ENCODE data around the gene MAPK8.

The MAPK8 gene

GRCh38 chr10:48302515-48303476 is 3.7 kb upstream of the MAPK8 start:
- H3K4me2 ChIP-seq (ENCODE audit: insufficient read depth, low read length), result no peak overlapping the region

DNA sequence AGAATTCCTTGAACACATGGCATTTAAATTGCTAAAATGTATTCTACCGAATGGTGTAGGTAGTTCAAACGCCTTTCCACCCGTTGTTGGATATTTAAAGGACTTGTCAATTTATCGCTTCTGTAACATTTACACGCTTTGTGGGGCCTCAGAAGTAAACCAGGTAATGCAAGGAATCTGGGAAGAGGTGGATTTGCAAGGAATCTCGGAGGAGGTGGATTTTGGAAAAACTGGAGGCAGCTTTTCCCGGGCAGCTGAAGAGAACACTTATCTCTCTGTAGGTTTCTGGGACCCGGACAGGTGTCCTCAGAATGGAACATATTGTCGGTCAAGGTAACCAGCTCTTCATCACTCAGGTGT is 592 bp upstream of the MAPK8 start:
- peaks cover 26% of the 10 kb centered on the region; the same call in 1 of the 2 replicates for H4K20me1 ChIP-seq (ENCODE audit: insufficient read depth, low read length)
- peaks cover 41% of the 10 kb centered on the region for H3K79me2 ChIP-seq (ENCODE audit: insufficient read depth, low read length)
- no peaks in the 10 kb centered on the region for H3K9me3 ChIP-seq (ENCODE audit: insufficient read depth, low read length, severe bottlenecking)
- DNase-seq, result no peak
- H3K36me3 ChIP-seq (ENCODE audit: insufficient read depth, low read length), result no peaks in the 10 kb centered on the region
- TF ChIP-seq, protein P1, sequence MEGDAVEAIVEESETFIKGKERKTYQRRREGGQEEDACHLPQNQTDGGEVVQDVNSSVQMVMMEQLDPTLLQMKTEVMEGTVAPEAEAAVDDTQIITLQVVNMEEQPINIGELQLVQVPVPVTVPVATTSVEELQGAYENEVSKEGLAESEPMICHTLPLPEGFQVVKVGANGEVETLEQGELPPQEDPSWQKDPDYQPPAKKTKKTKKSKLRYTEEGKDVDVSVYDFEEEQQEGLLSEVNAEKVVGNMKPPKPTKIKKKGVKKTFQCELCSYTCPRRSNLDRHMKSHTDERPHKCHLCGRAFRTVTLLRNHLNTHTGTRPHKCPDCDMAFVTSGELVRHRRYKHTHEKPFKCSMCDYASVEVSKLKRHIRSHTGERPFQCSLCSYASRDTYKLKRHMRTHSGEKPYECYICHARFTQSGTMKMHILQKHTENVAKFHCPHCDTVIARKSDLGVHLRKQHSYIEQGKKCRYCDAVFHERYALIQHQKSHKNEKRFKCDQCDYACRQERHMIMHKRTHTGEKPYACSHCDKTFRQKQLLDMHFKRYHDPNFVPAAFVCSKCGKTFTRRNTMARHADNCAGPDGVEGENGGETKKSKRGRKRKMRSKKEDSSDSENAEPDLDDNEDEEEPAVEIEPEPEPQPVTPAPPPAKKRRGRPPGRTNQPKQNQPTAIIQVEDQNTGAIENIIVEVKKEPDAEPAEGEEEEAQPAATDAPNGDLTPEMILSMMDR (IDR thresholded peaks at IDR 0.05; ENCODE audit: borderline replicate concordance, extremely low read depth, low read length, poor library complexity, severe bottlenecking), result no peak
- TF ChIP-seq EZH2 (IDR thresholded peaks at IDR 0.05; ENCODE audit: borderline replicate concordance, low read depth, low read length, severe bottlenecking), result no peak
- H3K27ac ChIP-seq (ENCODE audit: low read length), result no peak overlapping the region
- no peak for ATAC-seq (ENCODE audit: insufficient read depth, low read depth)
- peak overlapping the region; percentile 23; the same call in 1 of the 2 replicates for H2AFZ ChIP-seq (ENCODE audit: low read depth, low read length)
- H3K9ac ChIP-seq (ENCODE audit: low read depth, low read length), result peak overlapping the region; percentile 84; the same call in 1 of the 2 replicates
- H3K27me3 ChIP-seq (ENCODE audit: insufficient read depth, low read length, poor library complexity), result no peaks in the 10 kb centered on the region
- peak overlapping the region in 1 of 2 experiments; percentile 92; a peak in 2 of 4 replicates for H3K4me3 ChIP-seq (ENCODE audit: low read depth in 1 of 2, low read length in 2 of 2)
- H3K4me2 ChIP-seq (ENCODE audit: insufficient read depth, low read length), result peak overlapping the region; percentile 70
- peaks cover 41% of the 10 kb centered on the region for H3K4me1 ChIP-seq (ENCODE audit: insufficient read depth, low read length)

More at GRCh38 chr10:48302515-48303476, 3.7 kb upstream of the MAPK8 start:
- DNase-seq, result no peak
- H3K79me2 ChIP-seq (ENCODE audit: insufficient read depth, low read length), result peaks cover 10% of the 10 kb centered on the region
- H4K20me1 ChIP-seq (ENCODE audit: insufficient read depth, low read length), result peaks cover 8% of the 10 kb centered on the region; the same call in 1 of the 2 replicates
- TF ChIP-seq, protein P1 (IDR thresholded peaks at IDR 0.05; ENCODE audit: borderline replicate concordance, extremely low read depth, low read length, poor library complexity, severe bottlenecking), result no peak
- no peak for TF ChIP-seq EZH2 (IDR thresholded peaks at IDR 0.05; ENCODE audit: borderline replicate concordance, low read depth, low read length, severe bottlenecking)
- peaks cover 27% of the 10 kb centered on the region for H3K4me1 ChIP-seq (ENCODE audit: insufficient read depth, low read length)
- H3K4me3 ChIP-seq (ENCODE audit: low read depth in 1 of 2, low read length in 2 of 2), result no peak overlapping the region
- H3K27me3 ChIP-seq (ENCODE audit: insufficient read depth, low read length, poor library complexity), result no peaks in the 10 kb centered on the region
- no peaks in the 10 kb centered on the region for H3K9me3 ChIP-seq (ENCODE audit: insufficient read depth, low read length, severe bottlenecking)
- H3K27ac ChIP-seq (ENCODE audit: low read length), result no peak overlapping the region
- no peak for ATAC-seq (ENCODE audit: insufficient read depth, low read depth)
- H3K36me3 ChIP-seq (ENCODE audit: insufficient read depth, low read length), result no peaks in the 10 kb centered on the region
- H2AFZ ChIP-seq (ENCODE audit: low read depth, low read length), result no peak overlapping the region
- H3K9ac ChIP-seq (ENCODE audit: low read depth, low read length), result no peak overlapping the region

DNA sequence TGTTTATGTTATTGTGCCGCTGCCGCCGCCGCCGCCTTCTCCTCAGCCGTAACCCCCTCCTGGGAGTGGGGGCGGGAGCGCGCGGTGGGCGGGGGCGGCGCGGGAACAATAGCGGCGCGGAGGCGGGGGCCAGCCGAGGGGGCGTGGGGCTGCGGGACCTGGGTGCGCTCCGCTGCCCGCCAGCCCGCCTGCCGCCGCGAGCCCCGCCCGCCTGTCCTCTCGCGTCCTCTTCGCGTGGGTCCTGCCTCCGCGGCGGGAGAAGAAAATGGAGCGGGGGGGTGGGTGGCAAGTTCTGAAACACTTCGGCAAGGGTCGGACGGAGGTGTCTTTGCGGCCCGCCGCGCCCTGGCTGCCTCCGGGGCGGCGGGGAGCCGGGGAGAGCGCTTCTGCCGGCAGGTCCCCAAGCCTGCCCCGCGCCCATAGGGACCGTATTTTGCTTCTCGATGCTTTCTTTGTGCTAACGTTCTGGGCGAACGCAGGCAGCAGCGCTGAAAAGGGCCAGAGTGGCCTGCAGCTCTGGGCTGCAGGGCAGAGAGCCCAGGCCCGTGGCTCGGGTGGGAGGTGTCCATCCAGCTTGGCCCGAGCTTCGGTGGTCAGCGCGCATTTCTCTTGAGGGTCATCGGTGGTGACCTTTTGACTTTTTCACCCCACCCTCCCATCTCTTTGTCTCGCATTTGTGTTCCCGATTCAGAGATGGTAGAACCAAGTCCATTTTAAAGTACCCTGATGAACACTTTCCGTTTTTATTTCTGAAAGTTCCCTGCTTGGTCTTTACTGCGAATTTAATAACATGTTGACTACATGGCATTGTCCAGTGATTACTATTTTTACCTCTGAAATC is 613 bp downstream of the MAPK8 start:
- peaks cover 41% of the 10 kb centered on the region for H3K4me1 ChIP-seq (ENCODE audit: insufficient read depth, low read length)
- peaks cover 34% of the 10 kb centered on the region; the same call in 1 of the 2 replicates for H4K20me1 ChIP-seq (ENCODE audit: insufficient read depth, low read length)
- H3K9me3 ChIP-seq (ENCODE audit: insufficient read depth, low read length, severe bottlenecking), result no peaks in the 10 kb centered on the region
- DNase-seq (peak; percentile 79), ATAC-seq (ENCODE audit: insufficient read depth, low read depth) (peak; percentile 68)
- peak overlapping the region; percentile 80 to 92 for H3K4me3 ChIP-seq (ENCODE audit: low read depth in 1 of 2, low read length in 2 of 2)
- peak overlapping the region; percentile 84 for H3K9ac ChIP-seq (ENCODE audit: low read depth, low read length)
- peak overlapping the region; percentile 73 for H2AFZ ChIP-seq (ENCODE audit: low read depth, low read length)
- no peaks in the 10 kb centered on the region for H3K36me3 ChIP-seq (ENCODE audit: insufficient read depth, low read length)
- H3K79me2 ChIP-seq (ENCODE audit: insufficient read depth, low read length), result peaks cover 53% of the 10 kb centered on the region
- H3K27ac ChIP-seq (ENCODE audit: low read length), result peak overlapping the region; percentile 80
- TF ChIP-seq, protein P1 (IDR thresholded peaks at IDR 0.05; ENCODE audit: borderline replicate concordance, extremely low read depth, low read length, poor library complexity, severe bottlenecking), result no peak
- no peak for TF ChIP-seq EZH2 (IDR thresholded peaks at IDR 0.05; ENCODE audit: borderline replicate concordance, low read depth, low read length, severe bottlenecking)
- H3K4me2 ChIP-seq (ENCODE audit: insufficient read depth, low read length), result peak overlapping the region; percentile 70
- H3K27me3 ChIP-seq (ENCODE audit: insufficient read depth, low read length, poor library complexity), result no peaks in the 10 kb centered on the region

Measured in DND-41 (cell line).